AG09309 (cell line): Measurements from ENCODE around the gene MAD1L1.

Source experiments
- DNase-seq: peaks from one replicate; pipeline ENCODE4 v3.0.0-alpha.2; 2010; ENCODE audit warnings: low read depth
- H3K4me3 ChIP-seq: 2 replicates; pipeline ENCODE4 v1.5.1; 2011; ENCODE audit warnings: mild to moderate bottlenecking, low read depth, low read length, moderate library complexity; ENCODE audit not compliant: control insufficient read depth
- CTCF ChIP-seq: IDR thresholded peaks from 2 replicates; pipeline ENCODE4 v1.5.1; 2011; ENCODE audit warnings: mild to moderate bottlenecking, low read depth, low read length, inconsistent platforms; ENCODE audit not compliant: insufficient read depth, control insufficient read depth; ENCODE audit errors: missing control alignments

MAD1L1 gene

GRCh38 chr7:1866601-1867000, 366.1 kb downstream of the MAD1L1 start:
- no peak overlapping the region for H3K4me3 ChIP-seq
- no peak for TF ChIP-seq CTCF
- DNase-seq: no peak

DNA sequence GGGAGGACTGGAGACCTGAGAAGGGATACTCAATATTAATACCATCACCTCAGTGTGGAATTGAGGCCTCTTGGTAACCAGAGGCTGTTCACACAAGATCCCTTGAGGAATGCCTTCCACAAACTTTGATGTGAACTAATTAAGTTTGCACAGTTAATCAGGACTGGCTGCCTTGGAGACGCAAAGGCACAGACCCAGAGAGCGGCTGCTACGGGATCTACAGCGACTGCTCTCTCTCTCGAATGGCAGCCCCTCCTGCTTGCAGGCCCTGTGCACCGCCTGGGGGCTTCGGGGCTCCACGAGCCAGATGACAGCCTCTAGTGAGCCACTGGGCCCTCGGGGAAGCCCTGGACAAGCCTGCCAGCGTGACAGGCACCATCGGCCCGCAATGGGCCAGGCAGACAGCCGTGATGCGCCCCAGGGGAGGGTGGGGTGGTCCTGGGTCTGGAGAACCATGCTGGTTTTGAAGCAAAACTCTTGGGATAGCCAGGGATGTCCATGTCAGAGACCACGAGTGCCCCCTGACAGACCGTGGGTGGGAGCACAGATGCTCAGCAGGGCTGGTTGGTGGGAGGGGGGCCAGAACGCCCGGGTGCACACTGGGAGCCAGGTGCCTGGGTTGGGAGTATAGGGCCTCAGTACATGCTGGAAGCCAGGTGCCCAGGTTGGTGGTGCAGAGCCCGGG, 367.0 kb downstream of the MAD1L1 start:
- no peak for TF ChIP-seq CTCF
- no peak for DNase-seq
- H3K4me3 ChIP-seq: no peak overlapping the region

DNA sequence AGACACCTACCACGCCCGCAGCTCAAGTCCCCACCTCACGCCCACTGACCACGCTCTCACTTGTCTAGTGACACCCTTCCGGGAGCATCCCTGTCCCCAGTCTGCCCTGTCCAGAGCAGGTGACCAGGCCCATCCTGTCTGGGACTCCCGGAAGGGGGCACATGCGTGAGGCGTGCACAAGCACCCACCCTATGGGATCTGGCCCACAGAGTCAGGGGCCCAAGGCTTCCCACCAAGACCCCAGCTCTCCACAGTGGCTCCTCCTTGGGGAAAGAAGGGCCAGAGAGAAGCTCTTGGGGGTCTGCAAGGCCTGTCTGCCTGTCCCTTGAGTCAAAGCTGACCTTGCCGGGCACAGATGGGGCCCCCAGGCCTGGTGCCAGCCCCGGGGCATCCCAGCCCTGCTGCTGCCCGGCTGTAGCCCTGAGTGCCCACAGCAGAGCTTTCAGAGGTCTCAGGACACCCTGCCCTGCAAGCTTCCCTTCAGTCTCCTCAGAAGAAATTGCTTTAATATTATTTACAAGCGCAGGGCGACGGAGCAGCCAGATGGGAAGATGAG, 367.7 kb downstream of the MAD1L1 start:
- DNase-seq: no peak
- no peak for TF ChIP-seq CTCF
- no peak overlapping the region for H3K4me3 ChIP-seq

- H3K4me3 ChIP-seq: no peak overlapping the region
- DNase-seq: no peak
- no peak for TF ChIP-seq CTCF
These were observed 368.4 kb downstream of the MAD1L1 start for GRCh38 chr7:1864161-1864940.

DNA sequence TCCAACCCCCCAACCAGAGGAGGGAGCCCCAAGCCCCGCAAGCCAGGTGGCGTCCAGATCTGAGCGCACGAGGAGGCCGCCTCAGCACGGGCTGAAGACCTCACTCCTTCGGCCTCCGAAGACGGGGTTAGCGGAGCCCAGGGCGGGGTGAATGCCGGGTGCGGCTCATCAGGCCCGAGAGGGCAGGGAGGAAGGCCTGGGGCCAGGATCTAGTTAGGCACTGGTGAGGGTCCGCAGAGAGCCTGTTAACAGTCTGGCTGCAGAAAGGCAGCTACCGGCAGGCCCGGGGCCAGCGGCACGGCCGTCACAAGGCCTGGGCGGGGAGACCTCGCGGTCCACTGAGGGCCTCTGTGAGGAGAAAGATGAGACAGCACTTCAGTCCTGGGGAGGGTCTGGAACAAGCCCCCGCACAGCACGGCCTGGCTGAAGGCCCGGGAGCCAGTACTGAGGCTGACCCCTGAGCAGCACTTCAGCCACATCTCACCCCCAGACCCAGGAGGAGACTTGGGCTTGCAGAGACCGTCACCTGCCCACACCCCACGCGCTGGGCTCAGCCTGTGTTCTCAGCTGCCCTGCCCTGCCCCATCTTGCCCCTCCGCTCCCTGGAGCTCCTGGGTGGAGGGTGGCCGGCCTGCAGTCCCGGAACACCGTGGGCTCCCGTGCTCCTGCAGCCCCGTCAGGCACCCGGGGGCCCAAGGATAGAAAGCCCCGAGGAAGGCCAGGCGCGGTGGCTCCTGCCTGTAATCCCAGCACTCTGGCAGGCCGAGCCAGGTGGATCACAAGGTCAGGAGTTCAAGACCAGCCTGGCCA, 369.4 kb downstream of the MAD1L1 start:
- no peak overlapping the region for H3K4me3 ChIP-seq
- TF ChIP-seq CTCF: no peak
- no peak for DNase-seq

- TF ChIP-seq CTCF: no peak
- DNase-seq: no peak
- H3K4me3 ChIP-seq: no peak overlapping the region
These were observed 370.2 kb downstream of the MAD1L1 start for GRCh38 chr7:1862560-1862959.
